ENCODE data around the gene MCC.

- TF ChIP-seq POLR2A (IDR thresholded peaks at IDR 0.05) (no peak), POLR2AphosphoS5 (IDR thresholded peaks at IDR 0.05) (no peak)
- TF ChIP-seq, protein P1, sequence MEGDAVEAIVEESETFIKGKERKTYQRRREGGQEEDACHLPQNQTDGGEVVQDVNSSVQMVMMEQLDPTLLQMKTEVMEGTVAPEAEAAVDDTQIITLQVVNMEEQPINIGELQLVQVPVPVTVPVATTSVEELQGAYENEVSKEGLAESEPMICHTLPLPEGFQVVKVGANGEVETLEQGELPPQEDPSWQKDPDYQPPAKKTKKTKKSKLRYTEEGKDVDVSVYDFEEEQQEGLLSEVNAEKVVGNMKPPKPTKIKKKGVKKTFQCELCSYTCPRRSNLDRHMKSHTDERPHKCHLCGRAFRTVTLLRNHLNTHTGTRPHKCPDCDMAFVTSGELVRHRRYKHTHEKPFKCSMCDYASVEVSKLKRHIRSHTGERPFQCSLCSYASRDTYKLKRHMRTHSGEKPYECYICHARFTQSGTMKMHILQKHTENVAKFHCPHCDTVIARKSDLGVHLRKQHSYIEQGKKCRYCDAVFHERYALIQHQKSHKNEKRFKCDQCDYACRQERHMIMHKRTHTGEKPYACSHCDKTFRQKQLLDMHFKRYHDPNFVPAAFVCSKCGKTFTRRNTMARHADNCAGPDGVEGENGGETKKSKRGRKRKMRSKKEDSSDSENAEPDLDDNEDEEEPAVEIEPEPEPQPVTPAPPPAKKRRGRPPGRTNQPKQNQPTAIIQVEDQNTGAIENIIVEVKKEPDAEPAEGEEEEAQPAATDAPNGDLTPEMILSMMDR (IDR thresholded peaks at IDR 0.05): no peak
Measured at GRCh38 chr5:113397046-113397445, 91.2 kb downstream of the MCC start.

Data from breast epithelium (tissue), 3 donors.